ENCODE measurements around the gene AP5Z1. TPM values are rescaled to one million over a fixed set of nuclear protein-coding genes. Genes with fewer than 3 reads are reported as not detected.

Gene AP5Z1
- polyA plus RNA-seq, 2 of the 4 experiments (the other 2 are of a cell fraction) = 6.8 to 21.8 TPM

- H3K27ac ChIP-seq = no peak overlapping the region
- TF ChIP-seq EP300 (IDR thresholded peaks at IDR 0.05) (no peak), CTCF (IDR thresholded peaks at IDR 0.05) (peak; percentile 46; the same call in 2 of the 3 replicates)
- H3K4me1 ChIP-seq = no peaks in the 10 kb centered on the region
- POLR2A ChIA-PET = no interaction called here
- DNase-seq (ENCODE audit: low read depth in 1 of 2, low spot score in 1 of 2) = no peak
- CTCF ChIA-PET = interaction anchor here (0.7 to 1.4 kb wide), 3 partner anchors 12 to 19 kb away, joined by 3 to 4 read pairs (median 3); no protein-coding TSS in a partner anchor
- no peak for FAIRE-seq
- no peak overlapping the region for H3K4me3 ChIP-seq
- peak; percentile 37 to 45; a peak in 3 of 6 replicates for ATAC-seq
- H3K9me3 ChIP-seq = no peaks in the 10 kb centered on the region
- 91% methylated on average over 19 of the region's 23 CpGs for WGBS (ENCODE audit: missing lambda C conversion rate)
- H3K4me2 ChIP-seq = no peak overlapping the region
These were observed 9.5 kb upstream of the AP5Z1 start for GRCh38 chr7:4765776-4766490.

DNA sequence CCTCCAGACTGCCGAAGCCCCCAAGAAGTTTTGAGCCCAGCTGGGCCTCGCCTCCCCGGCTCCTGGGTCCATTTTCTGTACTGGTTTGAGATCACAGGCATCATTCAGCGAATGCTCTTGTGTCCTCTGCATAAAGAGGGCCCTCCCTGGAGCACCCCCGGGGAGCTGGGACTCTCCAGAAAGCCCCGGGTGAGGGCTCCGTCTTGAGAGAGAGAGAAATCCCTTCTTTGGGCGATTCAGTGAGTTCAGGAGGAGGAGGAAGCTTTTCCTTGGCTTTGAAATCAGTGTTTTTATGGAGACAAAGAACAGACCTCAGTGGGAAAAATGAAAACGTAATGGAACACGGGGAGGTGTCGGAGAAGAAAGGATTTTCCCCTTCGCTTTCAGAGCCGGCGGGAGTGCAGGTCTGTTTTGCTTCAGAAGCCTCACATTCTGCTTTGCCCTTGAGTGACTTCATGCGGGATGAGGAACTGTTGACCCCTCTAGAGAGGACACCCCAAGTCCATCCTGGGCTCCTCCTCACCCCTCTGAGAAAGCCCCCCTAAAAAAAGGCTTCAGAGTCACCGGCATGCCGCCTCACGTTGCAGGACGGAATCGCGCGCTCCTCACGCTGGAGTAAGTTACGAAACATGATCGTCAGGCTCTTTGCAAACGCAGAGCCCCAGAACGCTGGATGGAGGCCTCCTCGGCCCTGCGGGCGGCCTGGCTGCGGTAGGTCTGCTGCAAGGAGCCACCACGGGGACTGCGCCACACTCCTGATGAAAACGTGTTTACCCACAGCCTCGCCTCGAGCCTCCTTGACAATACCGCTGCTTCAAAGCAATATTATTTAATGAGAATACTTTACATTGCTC, 8.5 kb upstream of the AP5Z1 start:
- Histone ChIP-seq H3K4me2 (no peak overlapping the region), H3K4me3 (no peak overlapping the region), H3K27ac (no peak overlapping the region), H3K4me1 (no peaks in the 10 kb centered on the region), H3K9me3 (no peaks in the 10 kb centered on the region)
- FAIRE-seq = no peak
- DNase-seq (ENCODE audit: low read depth in 1 of 2, low spot score in 1 of 2) = no peak
- TF ChIP-seq HOXB5 (CRISPR knock-in tag; IDR thresholded peaks at IDR 0.05) (no peak), RAD21 (conservative IDR thresholded peaks at IDR 0.05 in 1 of 2, IDR thresholded peaks at IDR 0.05 in 1 of 2) (no peak)
- CTCF ChIA-PET = interaction anchor here (0.7 to 1.4 kb wide), 2 partner anchors 13 to 14 kb away, joined by 3 read pairs; no protein-coding TSS in a partner anchor
- WGBS (ENCODE audit: missing lambda C conversion rate) = 89% methylated on average over 37 of the region's 37 CpGs
- ATAC-seq = no peak
- POLR2A ChIA-PET = no interaction called here

DNA sequence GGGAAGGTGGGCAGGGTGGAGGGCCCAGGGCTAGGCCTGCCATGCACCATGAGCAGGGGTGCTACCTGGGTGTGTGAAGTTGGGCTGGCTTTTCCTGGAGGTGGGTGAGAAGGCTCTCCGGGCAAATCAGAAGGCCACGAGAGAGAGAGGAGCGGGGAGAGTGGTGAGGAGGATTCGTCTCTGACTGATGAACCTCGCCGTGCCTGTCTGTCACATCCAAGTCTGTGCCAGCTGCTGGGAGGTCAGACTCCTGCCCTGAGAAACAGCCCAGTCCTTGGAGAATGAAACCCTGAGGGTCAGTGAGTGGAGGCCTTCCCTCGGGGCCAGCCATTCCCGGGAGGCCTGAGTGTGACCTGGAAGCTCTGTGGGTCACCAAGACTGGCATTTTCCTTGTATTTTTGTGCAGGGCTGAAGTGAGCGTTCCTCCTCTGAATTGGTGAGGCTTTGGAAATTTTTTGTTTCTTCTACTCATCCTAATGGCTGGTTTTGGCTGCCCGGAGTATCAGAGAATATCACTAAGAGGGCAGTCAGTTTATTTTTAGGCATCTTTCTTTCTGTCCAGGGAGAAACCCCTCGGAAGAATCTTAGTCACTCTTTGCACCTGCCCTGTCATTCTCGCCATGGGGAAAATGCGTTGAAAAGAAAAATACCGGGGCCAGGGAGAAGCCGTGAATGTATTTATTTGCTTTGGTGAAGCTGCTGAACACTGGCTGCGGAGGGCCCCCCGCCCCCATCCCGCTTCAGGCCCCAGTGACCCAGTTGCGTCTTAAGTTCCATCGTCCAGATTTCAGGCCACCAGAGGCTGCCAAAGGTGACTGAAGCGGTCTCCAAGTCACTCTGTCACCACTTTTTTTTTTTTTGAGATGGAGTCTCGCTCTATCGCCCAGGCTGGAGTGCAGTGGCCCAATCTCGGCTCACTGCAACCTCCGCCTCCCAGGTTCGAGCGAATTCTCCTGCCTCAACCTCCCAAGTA, 6.5 kb upstream of the AP5Z1 start:
- H3K4me3 ChIP-seq = no peak overlapping the region
- ATAC-seq = no peak
- CTCF ChIA-PET = interaction anchor here (1.7 kb wide), 1 partner anchor 15 kb away, joined by 5 read pairs; no protein-coding TSS in a partner anchor
- POLR2A ChIA-PET = no interaction called here
- 94% methylated on average over 27 of the region's 27 CpGs for WGBS (ENCODE audit: missing lambda C conversion rate)
- no peak overlapping the region for H3K27ac ChIP-seq
- DNase-seq (ENCODE audit: low read depth in 1 of 2, low spot score in 1 of 2) = no peak
- peaks cover 6% of the 10 kb centered on the region; the same call in 1 of the 3 replicates for H3K4me1 ChIP-seq
- no peaks in the 10 kb centered on the region for H3K9me3 ChIP-seq
- FAIRE-seq = no peak
- TF ChIP-seq PHF8 (IDR thresholded peaks at IDR 0.05; ENCODE audit: borderline replicate concordance, low read depth) (no peak), KDM5A (IDR thresholded peaks at IDR 0.05) (no peak)
- no peak overlapping the region for H3K4me2 ChIP-seq

DNA sequence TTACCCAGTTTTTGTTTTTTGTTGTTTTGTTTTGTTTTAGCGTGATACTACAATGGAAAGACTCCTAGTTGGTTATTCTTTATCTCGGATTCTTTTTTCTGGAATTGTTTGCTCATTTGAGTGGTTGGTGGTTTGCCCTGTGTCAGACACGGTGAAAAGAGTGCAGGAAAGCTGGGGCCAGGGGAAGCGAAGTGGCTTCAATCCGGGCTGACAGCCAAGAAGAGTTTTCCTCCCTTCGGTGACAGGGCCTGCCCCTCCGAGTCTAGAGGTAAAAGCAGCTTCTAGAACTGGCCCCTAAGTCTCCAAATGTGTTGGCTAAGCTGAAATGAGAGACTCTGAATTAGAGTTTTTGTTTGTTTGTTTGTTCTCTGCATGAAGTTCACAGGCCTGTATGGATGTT, 5.7 kb upstream of the AP5Z1 start:
- no peaks in the 10 kb centered on the region for H3K9me3 ChIP-seq
- FAIRE-seq (no peak), DNase-seq (ENCODE audit: low read depth in 1 of 2, low spot score in 1 of 2) (no peak), ATAC-seq (no peak)
- no peak overlapping the region for H3K4me3 ChIP-seq
- TF ChIP-seq ZSCAN20 (CRISPR knock-in tag; IDR thresholded peaks at IDR 0.05) (no peak), NPAS2 (CRISPR knock-in tag; IDR thresholded peaks at IDR 0.05; ENCODE audit: borderline replicate concordance) (no peak), CBX8 (IDR thresholded peaks at IDR 0.05) (no peak), FOXS1 (CRISPR knock-in tag; IDR thresholded peaks at IDR 0.05) (no peak), EHMT2 (IDR thresholded peaks at IDR 0.05; ENCODE audit: low read depth) (no peak), ZC3H11A (IDR thresholded peaks at IDR 0.05) (no peak), SREBF2 (IDR thresholded peaks at IDR 0.05) (no peak)
- TF ChIP-seq, protein P1, sequence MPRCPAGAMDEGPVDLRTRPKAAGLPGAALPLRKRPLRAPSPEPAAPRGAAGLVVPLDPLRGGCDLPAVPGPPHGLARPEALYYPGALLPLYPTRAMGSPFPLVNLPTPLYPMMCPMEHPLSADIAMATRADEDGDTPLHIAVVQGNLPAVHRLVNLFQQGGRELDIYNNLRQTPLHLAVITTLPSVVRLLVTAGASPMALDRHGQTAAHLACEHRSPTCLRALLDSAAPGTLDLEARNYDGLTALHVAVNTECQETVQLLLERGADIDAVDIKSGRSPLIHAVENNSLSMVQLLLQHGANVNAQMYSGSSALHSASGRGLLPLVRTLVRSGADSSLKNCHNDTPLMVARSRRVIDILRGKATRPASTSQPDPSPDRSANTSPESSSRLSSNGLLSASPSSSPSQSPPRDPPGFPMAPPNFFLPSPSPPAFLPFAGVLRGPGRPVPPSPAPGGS (IDR thresholded peaks at IDR 0.05) = no peak
- peaks cover 13% of the 10 kb centered on the region; the same call in 1 of the 3 replicates for H3K4me1 ChIP-seq
- 86% methylated on average over 7 of the region's 7 CpGs for WGBS (ENCODE audit: missing lambda C conversion rate)
- H3K27ac ChIP-seq = no peak overlapping the region
- POLR2A ChIA-PET = no interaction called here
- H3K4me2 ChIP-seq = no peak overlapping the region
- CTCF ChIA-PET = interaction anchor here (0.7 to 1.7 kb wide), 2 partner anchors 16 to 560 kb away, joined by 4 to 5 read pairs; no protein-coding TSS in a partner anchor
